ENCODE data around the gene TBC1D10A.

Gene TBC1D10A

GRCh38 chr22:30285846-30286200 is 40.9 kb downstream of the TBC1D10A start:
- no peak for ATAC-seq
- TF ChIP-seq GLIS3 (CRISPR knock-in tag; IDR thresholded peaks at IDR 0.05) (no peak), ZFP3 (CRISPR knock-in tag; IDR thresholded peaks at IDR 0.05) (no peak)

- TF ChIP-seq, protein P1, sequence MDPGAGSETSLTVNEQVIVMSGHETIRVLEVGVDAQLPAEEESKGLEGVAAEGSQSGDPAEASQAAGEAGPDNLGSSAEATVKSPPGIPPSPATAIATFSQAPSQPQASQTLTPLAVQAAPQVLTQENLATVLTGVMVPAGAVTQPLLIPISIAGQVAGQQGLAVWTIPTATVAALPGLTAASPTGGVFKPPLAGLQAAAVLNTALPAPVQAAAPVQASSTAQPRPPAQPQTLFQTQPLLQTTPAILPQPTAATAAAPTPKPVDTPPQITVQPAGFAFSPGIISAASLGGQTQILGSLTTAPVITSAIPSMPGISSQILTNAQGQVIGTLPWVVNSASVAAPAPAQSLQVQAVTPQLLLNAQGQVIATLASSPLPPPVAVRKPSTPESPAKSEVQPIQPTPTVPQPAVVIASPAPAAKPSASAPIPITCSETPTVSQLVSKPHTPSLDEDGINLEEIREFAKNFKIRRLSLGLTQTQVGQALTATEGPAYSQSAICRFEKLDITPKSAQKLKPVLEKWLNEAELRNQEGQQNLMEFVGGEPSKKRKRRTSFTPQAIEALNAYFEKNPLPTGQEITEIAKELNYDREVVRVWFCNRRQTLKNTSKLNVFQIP (CRISPR knock-in tag; IDR thresholded peaks at IDR 0.05; ENCODE audit: borderline replicate concordance, low read depth), result no peak
- TF ChIP-seq ARNTL (CRISPR knock-in tag; IDR thresholded peaks at IDR 0.05; ENCODE audit: borderline replicate concordance, low read depth) (no peak), PPARA (CRISPR knock-in tag; IDR thresholded peaks at IDR 0.05; ENCODE audit: borderline replicate concordance) (no peak), ZNF8 (CRISPR knock-in tag; IDR thresholded peaks at IDR 0.05) (no peak), OSR1 (CRISPR knock-in tag; IDR thresholded peaks at IDR 0.05) (no peak), PATZ1 (CRISPR knock-in tag; IDR thresholded peaks at IDR 0.05; ENCODE audit: borderline replicate concordance) (no peak), TOX (CRISPR knock-in tag; IDR thresholded peaks at IDR 0.05; ENCODE audit: borderline replicate concordance) (no peak), ZFP30 (CRISPR knock-in tag; IDR thresholded peaks at IDR 0.05) (no peak), ISL1 (CRISPR knock-in tag; IDR thresholded peaks at IDR 0.05) (no peak), TCF4 (CRISPR knock-in tag; IDR thresholded peaks at IDR 0.05; ENCODE audit: borderline replicate concordance) (no peak), ZNF70 (CRISPR knock-in tag; IDR thresholded peaks at IDR 0.05) (no peak), CSDC2 (CRISPR knock-in tag; IDR thresholded peaks at IDR 0.05) (no peak), BACH2 (CRISPR knock-in tag; IDR thresholded peaks at IDR 0.05; ENCODE audit: borderline replicate concordance) (no peak), ZNF565 (CRISPR knock-in tag; conservative IDR thresholded peaks at IDR 0.05; ENCODE audit: low read depth) (no peak), SNAI2 (CRISPR knock-in tag; IDR thresholded peaks at IDR 0.05) (no peak), GLIS3 (CRISPR knock-in tag; IDR thresholded peaks at IDR 0.05) (no peak), ZC3H10 (CRISPR knock-in tag; IDR thresholded peaks at IDR 0.05) (no peak)
- TF ChIP-seq, protein P2, sequence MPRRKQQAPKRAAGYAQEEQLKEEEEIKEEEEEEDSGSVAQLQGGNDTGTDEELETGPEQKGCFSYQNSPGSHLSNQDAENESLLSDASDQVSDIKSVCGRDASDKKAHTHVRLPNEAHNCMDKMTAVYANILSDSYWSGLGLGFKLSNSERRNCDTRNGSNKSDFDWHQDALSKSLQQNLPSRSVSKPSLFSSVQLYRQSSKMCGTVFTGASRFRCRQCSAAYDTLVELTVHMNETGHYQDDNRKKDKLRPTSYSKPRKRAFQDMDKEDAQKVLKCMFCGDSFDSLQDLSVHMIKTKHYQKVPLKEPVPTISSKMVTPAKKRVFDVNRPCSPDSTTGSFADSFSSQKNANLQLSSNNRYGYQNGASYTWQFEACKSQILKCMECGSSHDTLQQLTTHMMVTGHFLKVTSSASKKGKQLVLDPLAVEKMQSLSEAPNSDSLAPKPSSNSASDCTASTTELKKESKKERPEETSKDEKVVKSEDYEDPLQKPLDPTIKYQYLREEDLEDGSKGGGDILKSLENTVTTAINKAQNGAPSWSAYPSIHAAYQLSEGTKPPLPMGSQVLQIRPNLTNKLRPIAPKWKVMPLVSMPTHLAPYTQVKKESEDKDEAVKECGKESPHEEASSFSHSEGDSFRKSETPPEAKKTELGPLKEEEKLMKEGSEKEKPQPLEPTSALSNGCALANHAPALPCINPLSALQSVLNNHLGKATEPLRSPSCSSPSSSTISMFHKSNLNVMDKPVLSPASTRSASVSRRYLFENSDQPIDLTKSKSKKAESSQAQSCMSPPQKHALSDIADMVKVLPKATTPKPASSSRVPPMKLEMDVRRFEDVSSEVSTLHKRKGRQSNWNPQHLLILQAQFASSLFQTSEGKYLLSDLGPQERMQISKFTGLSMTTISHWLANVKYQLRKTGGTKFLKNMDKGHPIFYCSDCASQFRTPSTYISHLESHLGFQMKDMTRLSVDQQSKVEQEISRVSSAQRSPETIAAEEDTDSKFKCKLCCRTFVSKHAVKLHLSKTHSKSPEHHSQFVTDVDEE (CRISPR knock-in tag; IDR thresholded peaks at IDR 0.05), result no peak
- TF ChIP-seq, protein P3, sequence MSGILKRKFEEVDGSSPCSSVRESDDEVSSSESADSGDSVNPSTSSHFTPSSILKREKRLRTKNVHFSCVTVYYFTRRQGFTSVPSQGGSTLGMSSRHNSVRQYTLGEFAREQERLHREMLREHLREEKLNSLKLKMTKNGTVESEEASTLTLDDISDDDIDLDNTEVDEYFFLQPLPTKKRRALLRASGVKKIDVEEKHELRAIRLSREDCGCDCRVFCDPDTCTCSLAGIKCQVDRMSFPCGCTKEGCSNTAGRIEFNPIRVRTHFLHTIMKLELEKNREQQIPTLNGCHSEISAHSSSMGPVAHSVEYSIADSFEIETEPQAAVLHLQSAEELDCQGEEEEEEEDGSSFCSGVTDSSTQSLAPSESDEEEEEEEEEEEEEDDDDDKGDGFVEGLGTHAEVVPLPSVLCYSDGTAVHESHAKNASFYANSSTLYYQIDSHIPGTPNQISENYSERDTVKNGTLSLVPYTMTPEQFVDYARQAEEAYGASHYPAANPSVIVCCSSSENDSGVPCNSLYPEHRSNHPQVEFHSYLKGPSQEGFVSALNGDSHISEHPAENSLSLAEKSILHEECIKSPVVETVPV (CRISPR knock-in tag; IDR thresholded peaks at IDR 0.05), result no peak
- ATAC-seq, result no peak
These were observed 41.4 kb downstream of the TBC1D10A start for GRCh38 chr22:30285176-30285845.

DNA sequence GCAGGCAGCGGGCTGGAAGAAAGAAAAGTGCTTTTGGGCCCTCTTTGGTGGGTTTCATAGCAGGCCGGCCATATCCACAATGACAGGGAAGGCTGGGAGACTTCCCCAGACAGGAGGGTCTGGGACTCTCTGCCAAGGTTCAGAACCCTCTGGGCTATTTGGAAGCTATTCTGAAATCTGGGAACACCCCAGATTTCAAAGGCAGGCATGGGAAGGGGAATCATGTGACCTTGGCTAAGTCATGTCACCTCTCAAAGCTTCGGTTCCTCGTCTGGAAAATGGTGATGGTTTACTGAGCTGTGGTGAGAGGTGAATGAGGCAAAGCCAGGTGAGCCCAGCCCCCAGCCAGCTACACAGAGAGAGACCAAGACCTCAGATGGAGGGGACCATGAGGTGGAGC is 42.1 kb downstream of the TBC1D10A start:
- TF ChIP-seq ZNF565 (CRISPR knock-in tag; conservative IDR thresholded peaks at IDR 0.05; ENCODE audit: low read depth) (no peak), ZNF8 (CRISPR knock-in tag; IDR thresholded peaks at IDR 0.05) (no peak), PPARA (CRISPR knock-in tag; IDR thresholded peaks at IDR 0.05; ENCODE audit: borderline replicate concordance) (no peak), TCF4 (CRISPR knock-in tag; IDR thresholded peaks at IDR 0.05; ENCODE audit: borderline replicate concordance) (no peak), TOX (CRISPR knock-in tag; IDR thresholded peaks at IDR 0.05; ENCODE audit: borderline replicate concordance) (no peak), ESRRG (CRISPR knock-in tag; IDR thresholded peaks at IDR 0.05) (no peak), RARB (CRISPR knock-in tag; IDR thresholded peaks at IDR 0.05) (no peak), CREB5 (CRISPR knock-in tag; IDR thresholded peaks at IDR 0.05; ENCODE audit: low read depth) (no peak)
- ATAC-seq, result no peak
